Tibial nerve (tissue), 4 donors: ENCODE measurements around the gene NKAIN2. TPM values are rescaled to one million over a fixed set of nuclear protein-coding genes. Genes with fewer than 3 reads are reported as not detected.
"Not testable (repeated sequence)": the region's sequence is repeated elsewhere in the genome, so short reads cannot be mapped to it uniquely, and the experiment has no call there.

Experiments used
- DNase-seq, 2 donors: peaks; one replicate each; pipeline ENCODE4 v3.0.0-alpha.2; 2019; ENCODE audit warnings: low spot score in 2 of 2
- H3K27ac ChIP-seq, 4 donors: fragments of 200-600 bp; sonication (generic) in 3 of 4; one replicate each; pipeline ENCODE4 v1.5.1; 2017 to 2019; ENCODE audit warnings: mild to moderate bottlenecking in 1 of 4
- H3K27me3 ChIP-seq, 2 donors: fragments of 200-600 bp; sonication (generic) in 1 of 2; one replicate each; pipeline versions ENCODE4 v1.5.1 to v1.6.0; 2017 to 2019
- H3K36me3 ChIP-seq, 3 donors: fragments of 200-600 bp; sonication (generic); one replicate each; pipeline ENCODE4 v1.5.1; 2018 to 2019
- H3K4me1 ChIP-seq, 4 donors: fragments of 200-600 bp; sonication (generic) in 3 of 4; one replicate each; pipeline ENCODE4 v1.5.1; 2017 to 2019
- H3K4me3 ChIP-seq, 4 donors: fragments of 200-600 bp; sonication (generic) in 3 of 4; one replicate each; pipeline ENCODE4 v1.5.1; 2017 to 2019; ENCODE audit warnings: mild to moderate bottlenecking in 1 of 4, moderate library complexity in 1 of 4
- H3K9me3 ChIP-seq, 4 donors: fragments of 200-600 bp; sonication (generic) in 3 of 4; one replicate each; pipeline ENCODE4 v1.5.1; 2017 to 2019
- CTCF ChIP-seq, 5 experiments: fragments of 200-600 bp in 3 of 5; fragments of 450-650 bp in 2 of 5; sonication (generic) in 3 of 5; IDR thresholded peaks; one replicate each; pipeline ENCODE4 v1.5.1; 2016 to 2019; ENCODE audit warnings: antibody characterized with exemption in 5 of 5, mild to moderate bottlenecking in 3 of 5, moderate library complexity in 2 of 5
- EP300 ChIP-seq, 2 donors: sonication (generic); formaldehyde crosslinking; IDR thresholded peaks; one replicate each; pipeline ENCODE4 v1.6.1; 2017; ENCODE audit warnings: antibody characterized with exemption in 2 of 2, mild to moderate bottlenecking in 1 of 2
- POLR2A ChIP-seq, 2 donors: fragments of 450-650 bp; IDR thresholded peaks; one replicate each; pipeline ENCODE4 v1.6.1; 2017; ENCODE audit warnings: antibody characterized with exemption in 2 of 2, mild to moderate bottlenecking in 2 of 2, moderate library complexity in 2 of 2
- WGBS, 2 donors: methylation state at CpG; one replicate each; pipeline ENCODE4 v1.1.5; 2018; 5-methylcytosine and 5-hydroxymethylcytosine counted together
- total RNA-seq, 4 donors: library from RNA; depleted of rRNA; stranded (reverse); fragments of >200 nt; gene quantifications; one replicate each; pipeline ENCODE4 v1.1.0, GENCODE V29; 2016

The NKAIN2 gene
- total RNA-seq, 4 donors from 2014 or later, result 8.1 to 20.8 (median 15.2) TPM

- DNase-seq, result no peak
- no peaks in the 10 kb centered on the region for H3K4me1 ChIP-seq
- H3K27me3 ChIP-seq, result no peaks in the 10 kb centered on the region
- no peak overlapping the region for H3K4me3 ChIP-seq
- H3K9me3 ChIP-seq, result peaks cover 0 to 16% (median 0%) of the 10 kb centered on the region in 4 donors
- TF ChIP-seq CTCF (IDR thresholded peaks at IDR 0.05), result no peak
- TF ChIP-seq EP300 (IDR thresholded peaks at IDR 0.05), result no peak
- no peak for TF ChIP-seq POLR2A (IDR thresholded peaks at IDR 0.05)
- WGBS, 2 donors, result 88 to 98% methylated on average over 1 of the region's 1 CpG
- no peaks in the 10 kb centered on the region for H3K36me3 ChIP-seq
- H3K27ac ChIP-seq, result no peak overlapping the region
These were observed 429.6 kb downstream of the NKAIN2 start for GRCh38 chr6:124233221-124233620.

DNA sequence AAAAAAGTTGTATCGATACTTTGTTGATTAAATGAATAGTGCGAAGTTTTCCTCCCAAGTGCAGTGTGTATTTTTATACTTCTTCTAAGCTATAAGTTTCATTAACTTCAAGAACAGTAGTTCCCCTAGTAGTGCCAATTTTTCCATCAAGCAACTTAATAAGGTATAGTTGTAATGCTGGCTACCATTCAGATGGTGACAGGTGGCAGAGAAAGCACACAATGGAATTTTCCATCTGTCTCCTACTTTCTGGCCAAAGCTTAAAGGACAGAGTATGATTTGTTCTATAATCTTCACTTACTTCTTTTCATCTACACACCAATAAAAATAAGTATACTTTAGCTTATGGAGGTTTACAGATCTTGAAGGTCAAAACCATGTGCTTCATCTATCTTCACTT is 431.1 kb downstream of the NKAIN2 start:
- 96% methylated on average over 2 of the region's 2 CpGs for WGBS, 2 donors
- Histone ChIP-seq H3K4me1 (no peaks in the 10 kb centered on the region), H3K27me3 (no peaks in the 10 kb centered on the region), H3K36me3 (no peaks in the 10 kb centered on the region), H3K27ac (no peak overlapping the region), H3K4me3 (no peak overlapping the region), H3K9me3 (peaks cover 0 to 10% (median 0%) of the 10 kb centered on the region in 4 donors)
- no peak for TF ChIP-seq CTCF (IDR thresholded peaks at IDR 0.05)
- DNase-seq, result no peak

GRCh38 chr6:124237911-124238310 is 434.2 kb downstream of the NKAIN2 start:
- no peak for TF ChIP-seq CTCF (IDR thresholded peaks at IDR 0.05)
- TF ChIP-seq EP300 (IDR thresholded peaks at IDR 0.05), result no peak
- TF ChIP-seq POLR2A (IDR thresholded peaks at IDR 0.05), result no peak
- H3K4me3 ChIP-seq, result no peak overlapping the region
- WGBS, 2 donors, result 81 to 82% methylated on average over 3 of the region's 3 CpGs
- no peaks in the 10 kb centered on the region for H3K27me3 ChIP-seq
- H3K9me3 ChIP-seq, result peaks cover 0 to 6% (median 0%) of the 10 kb centered on the region in 4 donors
- H3K27ac ChIP-seq, result no peak overlapping the region
- no peaks in the 10 kb centered on the region for H3K36me3 ChIP-seq
- no peak for DNase-seq
- H3K4me1 ChIP-seq, result no peaks in the 10 kb centered on the region

GRCh38 chr6:124238408-124238807 is 434.7 kb downstream of the NKAIN2 start:
- not testable (repeated sequence) for H3K4me3 ChIP-seq, H3K36me3 ChIP-seq, H3K4me1 ChIP-seq, H3K27ac ChIP-seq, H3K27me3 ChIP-seq, DNase-seq
- peaks cover 0 to 10% (median 0%) of the 10 kb centered on the region in 4 donors for H3K9me3 ChIP-seq
- 74 to 96% methylated on average over 2 of the region's 2 CpGs for WGBS, 2 donors

DNA sequence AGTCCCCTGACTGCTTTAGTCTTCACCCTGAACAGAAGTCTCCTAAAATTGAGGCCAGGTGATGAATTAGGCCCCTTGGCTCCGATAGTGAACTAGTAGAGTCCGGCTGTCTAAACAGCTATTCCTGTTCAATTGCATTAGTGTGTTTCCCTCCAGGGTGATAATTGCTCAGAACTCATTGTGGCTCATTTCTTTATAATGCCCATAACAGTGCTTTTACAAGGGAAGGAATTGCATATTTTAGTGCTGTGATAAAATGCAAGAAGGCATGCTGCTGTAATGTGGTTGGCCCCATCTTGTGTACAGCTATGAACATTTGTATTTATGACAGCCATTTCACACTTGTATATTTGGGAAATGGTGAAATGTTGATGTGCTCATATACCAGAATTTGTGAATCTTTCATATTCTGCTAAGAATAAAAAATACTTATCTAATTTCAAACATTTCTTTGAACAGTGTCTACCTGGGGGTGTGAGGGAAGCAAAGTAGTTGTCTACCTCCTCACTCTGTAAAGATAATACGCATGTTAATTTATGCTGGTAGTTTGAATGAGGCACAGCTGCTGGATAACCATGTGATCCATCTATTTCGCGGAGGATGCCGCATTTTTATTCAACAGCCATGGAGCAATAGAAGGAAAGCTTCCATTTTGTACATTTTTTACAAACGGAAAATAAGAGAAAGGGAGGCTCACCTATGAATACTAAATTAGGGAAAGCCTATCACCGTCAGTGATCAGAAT is 451.4 kb downstream of the NKAIN2 start:
- no peak for DNase-seq
- Histone ChIP-seq H3K27ac (no peak overlapping the region), H3K27me3 (no peaks in the 10 kb centered on the region), H3K4me3 (no peak overlapping the region), H3K36me3 (no peaks in the 10 kb centered on the region), H3K4me1 (no peaks in the 10 kb centered on the region), H3K9me3 (no peaks in the 10 kb centered on the region)
- WGBS, 2 donors, result 82 to 83% methylated on average over 8 of the region's 8 CpGs
- TF ChIP-seq POLR2A (IDR thresholded peaks at IDR 0.05) (no peak), EP300 (IDR thresholded peaks at IDR 0.05) (no peak), CTCF (IDR thresholded peaks at IDR 0.05) (no peak)
